Progenitor cell of endocrine pancreas (in vitro differentiated cells): ENCODE data around the gene SLC2A6. TPM values are rescaled to one million over a fixed set of nuclear protein-coding genes. Genes with fewer than 3 reads are reported as not detected.

Source experiments
- DNase-seq: peaks from one replicate; pipeline ENCODE4 v3.0.0; 2021; ENCODE audit warnings: low spot score; ENCODE audit not compliant: unreplicated experiment
- H3K27ac Mint-ChIP-seq: 2 replicates; pipeline ENCODE4 v1.8.0; 2021; ENCODE audit warnings: mild to moderate bottlenecking, moderate library complexity, mixed read lengths
- H3K27me3 Mint-ChIP-seq: 2 replicates; pipeline ENCODE4 v1.8.0; 2021; ENCODE audit warnings: mixed read lengths
- H3K36me3 Mint-ChIP-seq: 2 replicates; pipeline ENCODE4 v1.8.0; 2022; ENCODE audit warnings: mixed read lengths; ENCODE audit not compliant: insufficient read depth
- H3K4me1 Mint-ChIP-seq: 2 replicates; pipeline ENCODE4 v1.8.0; 2021; ENCODE audit warnings: low read depth, mixed read lengths
- H3K4me3 Mint-ChIP-seq: 2 replicates; pipeline ENCODE4 v1.8.0; 2021; ENCODE audit warnings: low read depth, mild to moderate bottlenecking, moderate library complexity, mixed read lengths
- H3K9me3 Mint-ChIP-seq: 2 replicates; pipeline ENCODE4 v1.8.0; 2021; ENCODE audit warnings: low read depth, mixed read lengths
- total RNA-seq: library from RNA; stranded (reverse); gene quantifications from 2 replicates; pipeline ENCODE4 v1.2.1, GENCODE V29; 2021
- TF ChIP-seq, protein P1 (sequence below): fragments of 200-600 bp; sonication (generic); IDR thresholded peaks from one replicate; pipeline ENCODE4 v1.5.0; 2021; ENCODE audit warnings: antibody characterized with exemption, mild to moderate bottlenecking; ENCODE audit not compliant: unreplicated experiment

SLC2A6 gene
- total RNA-seq, 1 donor from 2014 or later: 4.7 TPM

DNA sequence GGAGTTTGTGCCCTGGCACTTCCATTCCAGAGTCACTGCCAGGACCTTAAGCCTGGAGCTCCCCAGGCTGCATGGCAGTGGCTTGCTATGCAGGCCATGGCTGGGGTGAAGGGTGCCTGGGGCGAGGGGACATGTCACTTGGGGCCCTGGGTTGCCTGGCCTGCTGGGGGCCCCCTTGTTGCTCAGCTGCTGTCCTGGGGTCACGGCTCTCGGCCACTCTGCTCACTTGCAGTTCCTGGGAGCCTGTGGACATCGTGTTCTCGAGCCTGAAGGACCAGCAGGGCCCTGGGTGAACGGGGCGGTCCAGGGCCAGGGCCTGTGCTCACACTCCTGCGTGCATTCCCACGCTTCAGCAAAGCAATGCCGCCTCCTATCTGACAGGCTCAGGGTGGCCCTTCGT is 14.5 kb upstream of the SLC2A6 start:
- no peak for DNase-seq
- Mint-ChIP-seq H3K27ac (no peak overlapping the region), H3K36me3 (no peaks in the 10 kb centered on the region), H3K4me1 (no peaks in the 10 kb centered on the region), H3K27me3 (peaks cover 6% of the 10 kb centered on the region), H3K9me3 (no peaks in the 10 kb centered on the region), H3K4me3 (no peak overlapping the region)
- TF ChIP-seq, protein P1, sequence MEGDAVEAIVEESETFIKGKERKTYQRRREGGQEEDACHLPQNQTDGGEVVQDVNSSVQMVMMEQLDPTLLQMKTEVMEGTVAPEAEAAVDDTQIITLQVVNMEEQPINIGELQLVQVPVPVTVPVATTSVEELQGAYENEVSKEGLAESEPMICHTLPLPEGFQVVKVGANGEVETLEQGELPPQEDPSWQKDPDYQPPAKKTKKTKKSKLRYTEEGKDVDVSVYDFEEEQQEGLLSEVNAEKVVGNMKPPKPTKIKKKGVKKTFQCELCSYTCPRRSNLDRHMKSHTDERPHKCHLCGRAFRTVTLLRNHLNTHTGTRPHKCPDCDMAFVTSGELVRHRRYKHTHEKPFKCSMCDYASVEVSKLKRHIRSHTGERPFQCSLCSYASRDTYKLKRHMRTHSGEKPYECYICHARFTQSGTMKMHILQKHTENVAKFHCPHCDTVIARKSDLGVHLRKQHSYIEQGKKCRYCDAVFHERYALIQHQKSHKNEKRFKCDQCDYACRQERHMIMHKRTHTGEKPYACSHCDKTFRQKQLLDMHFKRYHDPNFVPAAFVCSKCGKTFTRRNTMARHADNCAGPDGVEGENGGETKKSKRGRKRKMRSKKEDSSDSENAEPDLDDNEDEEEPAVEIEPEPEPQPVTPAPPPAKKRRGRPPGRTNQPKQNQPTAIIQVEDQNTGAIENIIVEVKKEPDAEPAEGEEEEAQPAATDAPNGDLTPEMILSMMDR: no peak

GRCh38 chr9:133492061-133493021 is 13.4 kb upstream of the SLC2A6 start:
- peaks cover 6% of the 10 kb centered on the region for H3K27me3 Mint-ChIP-seq
- H3K27ac Mint-ChIP-seq: no peak overlapping the region
- no peak for DNase-seq
- H3K36me3 Mint-ChIP-seq: no peaks in the 10 kb centered on the region
- H3K4me1 Mint-ChIP-seq: no peaks in the 10 kb centered on the region
- no peak overlapping the region for H3K4me3 Mint-ChIP-seq
- no peaks in the 10 kb centered on the region for H3K9me3 Mint-ChIP-seq
- TF ChIP-seq, protein P1: no peak

DNA sequence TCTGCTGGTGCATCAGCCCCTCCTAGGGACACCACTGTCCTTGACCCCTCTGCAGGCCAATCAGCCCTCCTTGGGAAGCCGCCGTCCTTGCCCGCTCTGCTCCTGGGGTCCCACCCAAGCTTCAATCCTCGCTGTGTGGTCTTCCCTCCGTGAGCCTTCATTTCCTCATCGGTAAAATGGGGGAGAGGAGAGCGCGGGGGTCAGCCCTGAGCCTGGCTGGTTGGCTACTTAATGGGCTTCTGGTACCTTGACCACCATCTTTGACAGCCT is 12.7 kb upstream of the SLC2A6 start:
- Mint-ChIP-seq H3K4me1 (no peaks in the 10 kb centered on the region), H3K27ac (no peak overlapping the region), H3K27me3 (peaks cover 6% of the 10 kb centered on the region), H3K36me3 (no peaks in the 10 kb centered on the region), H3K9me3 (no peaks in the 10 kb centered on the region), H3K4me3 (no peak overlapping the region)
- no peak for DNase-seq
- TF ChIP-seq, protein P1: no peak

DNA sequence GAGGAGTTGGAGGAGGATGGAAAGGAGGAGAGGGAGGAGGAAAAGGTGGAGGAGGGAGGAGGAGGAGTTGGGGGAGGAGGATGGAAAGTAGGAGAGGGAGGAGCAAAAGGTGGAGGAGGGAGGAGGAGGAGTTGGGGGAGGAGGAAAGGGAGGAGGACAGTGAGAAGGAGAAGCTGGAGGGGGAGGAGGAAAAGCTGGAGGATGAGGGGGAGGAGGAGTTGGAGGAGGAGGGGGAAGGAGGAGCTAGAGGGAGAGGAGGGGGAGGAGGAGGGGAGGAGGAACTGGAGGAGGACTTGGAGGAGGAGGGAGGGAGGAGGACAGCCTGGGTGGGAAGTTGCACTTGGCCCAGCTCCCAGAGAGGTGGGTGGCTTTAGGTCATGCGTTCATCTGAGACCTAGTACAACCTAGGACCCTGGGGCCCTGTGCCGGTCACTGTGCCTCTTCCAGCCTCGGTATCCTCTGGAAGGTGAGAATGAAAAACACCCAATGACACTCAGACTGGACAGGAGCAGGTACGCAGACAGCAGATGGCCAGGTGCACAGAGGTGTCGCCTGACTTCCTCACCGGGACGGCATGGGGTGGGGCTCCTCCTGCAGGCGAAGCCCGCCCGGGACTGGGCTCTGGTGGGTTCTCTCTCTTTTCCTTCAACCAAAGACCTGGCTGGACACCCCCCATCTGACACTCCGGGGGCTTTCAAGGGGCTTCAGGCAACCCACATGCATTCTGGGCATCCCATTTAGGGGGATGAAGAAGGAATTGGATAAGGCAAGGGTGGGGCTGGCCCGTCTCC is 12.2 kb upstream of the SLC2A6 start:
- Mint-ChIP-seq H3K9me3 (no peaks in the 10 kb centered on the region), H3K36me3 (no peaks in the 10 kb centered on the region), H3K4me1 (no peaks in the 10 kb centered on the region), H3K4me3 (no peak overlapping the region), H3K27ac (no peak overlapping the region), H3K27me3 (peaks cover 6% of the 10 kb centered on the region)
- TF ChIP-seq, protein P1: no peak
- no peak for DNase-seq

- no peaks in the 10 kb centered on the region for H3K9me3 Mint-ChIP-seq
- H3K4me1 Mint-ChIP-seq: no peaks in the 10 kb centered on the region
- no peaks in the 10 kb centered on the region for H3K36me3 Mint-ChIP-seq
- DNase-seq: no peak
- TF ChIP-seq, protein P1: no peak
- H3K27ac Mint-ChIP-seq: no peak overlapping the region
- H3K4me3 Mint-ChIP-seq: no peak overlapping the region
- peaks cover 6% of the 10 kb centered on the region for H3K27me3 Mint-ChIP-seq
Measured at GRCh38 chr9:133490201-133490681, 11.3 kb upstream of the SLC2A6 start.
